ENCODE results near the gene CLPTM1.
A peak's percentile ranks its signal among the peaks of the same experiment; 100 is the strongest.
"Not testable (repeated sequence)": the region's sequence is repeated elsewhere in the genome, so short reads cannot be mapped to it uniquely, and the experiment has no call there.

The CLPTM1 gene

DNA sequence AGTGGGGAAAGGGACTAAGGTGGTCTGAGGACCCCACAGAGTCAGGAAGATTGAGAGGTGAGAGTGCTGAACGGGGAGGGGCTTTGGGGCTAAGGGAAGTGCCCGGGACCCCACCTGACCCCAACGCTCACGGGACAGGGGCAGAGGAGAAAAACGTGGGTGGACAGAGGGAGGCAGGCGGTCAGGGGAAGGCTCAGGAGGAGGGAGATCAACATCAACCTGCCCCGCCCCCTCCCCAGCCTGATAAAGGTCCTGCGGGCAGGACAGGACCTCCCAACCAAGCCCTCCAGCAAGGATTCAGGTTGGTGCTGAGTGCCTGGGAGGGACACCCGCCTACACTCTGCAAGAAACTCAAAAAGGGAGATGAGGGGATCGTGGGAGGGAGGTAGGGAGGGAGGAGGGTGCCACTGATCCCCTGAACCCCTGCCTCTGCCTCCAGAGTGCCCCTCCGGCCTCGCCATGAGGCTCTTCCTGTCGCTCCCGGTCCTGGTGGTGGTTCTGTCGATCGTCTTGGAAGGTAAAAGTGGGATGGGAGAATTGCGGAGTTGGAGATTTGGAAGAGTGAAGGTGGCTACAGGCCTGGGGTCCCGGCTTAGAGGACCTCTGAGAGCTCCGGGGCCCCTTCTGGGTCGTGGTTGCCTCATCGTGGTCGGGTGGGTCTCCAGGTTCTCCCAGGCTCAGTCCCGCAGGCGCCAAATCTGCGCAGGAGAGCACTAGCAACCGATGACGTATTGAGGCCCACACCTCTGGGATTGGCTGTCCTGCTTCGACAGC is 40.6 kb upstream of the CLPTM1 start, which contains the start of gene APOC1:
Gene APOC1 (plus strand): TSS at position 176 of the 774 bp plus-strand sequence. CDS start 284 bp downstream, at position 460.
- H3K9ac ChIP-seq (ENCODE audit: low read length): peak within 1 kb of the TSS; percentile 67
- H3K36me3 ChIP-seq (ENCODE audit: control insufficient read depth, insufficient read depth, low read length); H4K5ac ChIP-seq (ENCODE audit: low read length); H3K27me3 ChIP-seq (ENCODE audit: insufficient read depth, low read length, poor library complexity); H2BK120ac ChIP-seq (ENCODE audit: low read depth, low read length); H2AK5ac ChIP-seq (ENCODE audit: low read length); H4K8ac ChIP-seq (ENCODE audit: low read depth, low read length); H3K79me1 ChIP-seq (ENCODE audit: low read length); H2BK15ac ChIP-seq (replicated peaks; ENCODE audit: low read depth); H3K79me2 ChIP-seq (ENCODE audit: control insufficient read depth, insufficient read depth, low read length); H3K4me1 ChIP-seq (ENCODE audit: control insufficient read depth, low read depth, low read length); H3K23ac ChIP-seq (ENCODE audit: low read length): not testable (repeated sequence)
- H3K27ac ChIP-seq (ENCODE audit: low read depth, low read length): peak within 1 kb of the TSS; percentile 79
- peak within 1 kb of the TSS; percentile 66 for H3K4me2 ChIP-seq (ENCODE audit: low read length)
- peak within 1 kb of the TSS; percentile 34 for H3K4me3 ChIP-seq (ENCODE audit: low read length)
- peak; percentile 97 for DNase-seq
- peak within 1 kb of the TSS; percentile 89 for H3K56ac ChIP-seq (ENCODE audit: low read length)
- peak within 1 kb of the TSS; percentile 41 for H3K4ac ChIP-seq (ENCODE audit: low read depth, low read length)
- no CpG with 5 or more reads among the region's 28 CpGs for WGBS (ENCODE audit: extremely low coverage, insufficient coverage, low lambda C conversion rate)
- peak within 1 kb of the TSS; percentile 28 for H2BK5ac ChIP-seq (ENCODE audit: low read length)
- peak within 1 kb of the TSS; percentile 25 for H3K18ac ChIP-seq (ENCODE audit: low read length)

DNA sequence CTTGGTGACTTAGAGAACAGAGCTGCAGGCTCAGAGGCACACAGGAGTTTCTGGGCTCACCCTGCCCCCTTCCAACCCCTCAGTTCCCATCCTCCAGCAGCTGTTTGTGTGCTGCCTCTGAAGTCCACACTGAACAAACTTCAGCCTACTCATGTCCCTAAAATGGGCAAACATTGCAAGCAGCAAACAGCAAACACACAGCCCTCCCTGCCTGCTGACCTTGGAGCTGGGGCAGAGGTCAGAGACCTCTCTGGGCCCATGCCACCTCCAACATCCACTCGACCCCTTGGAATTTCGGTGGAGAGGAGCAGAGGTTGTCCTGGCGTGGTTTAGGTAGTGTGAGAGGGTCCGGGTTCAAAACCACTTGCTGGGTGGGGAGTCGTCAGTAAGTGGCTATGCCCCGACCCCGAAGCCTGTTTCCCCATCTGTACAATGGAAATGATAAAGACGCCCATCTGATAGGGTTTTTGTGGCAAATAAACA is 30.9 kb upstream of the CLPTM1 start:
- no peak for DNase-seq
- H3K23ac ChIP-seq (ENCODE audit: low read length): no peak overlapping the region
- H3K27ac ChIP-seq (ENCODE audit: low read depth, low read length): no peak overlapping the region
- H3K27me3 ChIP-seq (ENCODE audit: insufficient read depth, low read length, poor library complexity): no peaks in the 10 kb centered on the region
- H2AK5ac ChIP-seq (ENCODE audit: low read length): no peak overlapping the region
- peaks cover 2% of the 10 kb centered on the region for H3K4me1 ChIP-seq (ENCODE audit: control insufficient read depth, low read depth, low read length)
- no peaks in the 10 kb centered on the region for H3K79me2 ChIP-seq (ENCODE audit: control insufficient read depth, insufficient read depth, low read length)
- no peak overlapping the region for H3K4me2 ChIP-seq (ENCODE audit: low read length)
- no peak overlapping the region for H2BK120ac ChIP-seq (ENCODE audit: low read depth, low read length)
- H3K4ac ChIP-seq (ENCODE audit: low read depth, low read length): no peak overlapping the region
- no peaks in the 10 kb centered on the region for H3K36me3 ChIP-seq (ENCODE audit: control insufficient read depth, insufficient read depth, low read length)
- H3K4me3 ChIP-seq (ENCODE audit: low read length): no peak overlapping the region
- no peak overlapping the region for H4K8ac ChIP-seq (ENCODE audit: low read depth, low read length)
- H3K56ac ChIP-seq (ENCODE audit: low read length): no peak overlapping the region
- no peak overlapping the region for H3K9ac ChIP-seq (ENCODE audit: low read length)
- H3K79me1 ChIP-seq (ENCODE audit: low read length): no peaks in the 10 kb centered on the region
- H2BK5ac ChIP-seq (ENCODE audit: low read length): no peak overlapping the region
- no CpG with 5 or more reads among the region's 8 CpGs for WGBS (ENCODE audit: extremely low coverage, insufficient coverage, low lambda C conversion rate)
- no peak overlapping the region for H4K5ac ChIP-seq (ENCODE audit: low read length)
- H3K18ac ChIP-seq (ENCODE audit: low read length): no peak overlapping the region
- H2BK15ac ChIP-seq (replicated peaks; ENCODE audit: low read depth): no peak overlapping the region

DNA sequence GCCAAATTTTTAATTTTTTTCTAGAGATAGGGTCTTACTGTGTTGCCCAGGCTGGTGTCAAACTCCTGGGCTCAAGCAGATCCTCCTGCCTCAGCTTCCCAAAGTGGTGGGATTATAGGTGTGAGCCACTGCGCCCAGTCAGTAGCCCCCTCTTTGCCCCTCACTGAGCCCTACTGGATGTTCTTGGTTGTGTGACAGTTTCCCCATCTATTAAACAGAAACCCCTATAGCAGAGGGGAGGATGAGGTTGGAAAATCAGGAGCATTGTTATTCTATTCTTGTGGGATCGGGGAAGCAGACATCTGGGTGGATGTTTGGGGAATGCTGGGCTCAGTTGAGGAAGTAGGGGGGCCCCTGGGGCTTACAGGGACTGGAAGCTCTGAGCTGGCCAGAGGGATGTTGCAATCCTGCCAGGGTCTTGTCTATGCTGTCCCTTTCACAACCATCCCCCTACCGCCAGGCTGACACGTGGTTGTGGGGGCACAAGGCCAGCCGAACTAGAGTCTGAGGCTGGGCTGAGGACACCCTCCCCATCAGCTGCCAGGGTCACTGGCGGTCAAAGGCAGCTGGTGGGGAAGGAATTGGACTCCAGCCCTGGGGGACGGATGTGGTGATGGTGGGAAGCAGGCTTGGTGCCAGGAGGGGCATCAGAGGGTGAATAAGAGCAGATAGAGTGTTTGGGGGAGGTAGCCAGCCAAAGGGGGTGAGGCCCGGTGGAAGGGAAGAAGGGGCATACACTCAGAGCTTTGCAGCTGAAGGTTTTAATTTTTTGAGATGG is 29.9 kb upstream of the CLPTM1 start:
- Histone ChIP-seq H2AK5ac (ENCODE audit: low read length) (no peak overlapping the region), H3K79me1 (ENCODE audit: low read length) (no peaks in the 10 kb centered on the region), H3K9ac (ENCODE audit: low read length) (no peak overlapping the region), H4K5ac (ENCODE audit: low read length) (no peak overlapping the region), H2BK5ac (ENCODE audit: low read length) (no peak overlapping the region), H3K56ac (ENCODE audit: low read length) (no peak overlapping the region), H3K4me2 (ENCODE audit: low read length) (no peak overlapping the region), H3K4ac (ENCODE audit: low read depth, low read length) (no peak overlapping the region), H3K18ac (ENCODE audit: low read length) (no peak overlapping the region), H3K4me3 (ENCODE audit: low read length) (no peak overlapping the region), H3K79me2 (ENCODE audit: control insufficient read depth, insufficient read depth, low read length) (no peaks in the 10 kb centered on the region), H3K36me3 (ENCODE audit: control insufficient read depth, insufficient read depth, low read length) (no peaks in the 10 kb centered on the region), H3K23ac (ENCODE audit: low read length) (no peak overlapping the region), H2BK15ac (replicated peaks; ENCODE audit: low read depth) (no peak overlapping the region), H2BK120ac (ENCODE audit: low read depth, low read length) (no peak overlapping the region), H3K27me3 (ENCODE audit: insufficient read depth, low read length, poor library complexity) (no peaks in the 10 kb centered on the region), H3K27ac (ENCODE audit: low read depth, low read length) (no peak overlapping the region), H3K4me1 (ENCODE audit: control insufficient read depth, low read depth, low read length) (peaks cover 2% of the 10 kb centered on the region), H4K8ac (ENCODE audit: low read depth, low read length) (no peak overlapping the region)
- no peak for DNase-seq
- WGBS (ENCODE audit: extremely low coverage, insufficient coverage, low lambda C conversion rate): no CpG with 5 or more reads among the region's 8 CpGs

DNA sequence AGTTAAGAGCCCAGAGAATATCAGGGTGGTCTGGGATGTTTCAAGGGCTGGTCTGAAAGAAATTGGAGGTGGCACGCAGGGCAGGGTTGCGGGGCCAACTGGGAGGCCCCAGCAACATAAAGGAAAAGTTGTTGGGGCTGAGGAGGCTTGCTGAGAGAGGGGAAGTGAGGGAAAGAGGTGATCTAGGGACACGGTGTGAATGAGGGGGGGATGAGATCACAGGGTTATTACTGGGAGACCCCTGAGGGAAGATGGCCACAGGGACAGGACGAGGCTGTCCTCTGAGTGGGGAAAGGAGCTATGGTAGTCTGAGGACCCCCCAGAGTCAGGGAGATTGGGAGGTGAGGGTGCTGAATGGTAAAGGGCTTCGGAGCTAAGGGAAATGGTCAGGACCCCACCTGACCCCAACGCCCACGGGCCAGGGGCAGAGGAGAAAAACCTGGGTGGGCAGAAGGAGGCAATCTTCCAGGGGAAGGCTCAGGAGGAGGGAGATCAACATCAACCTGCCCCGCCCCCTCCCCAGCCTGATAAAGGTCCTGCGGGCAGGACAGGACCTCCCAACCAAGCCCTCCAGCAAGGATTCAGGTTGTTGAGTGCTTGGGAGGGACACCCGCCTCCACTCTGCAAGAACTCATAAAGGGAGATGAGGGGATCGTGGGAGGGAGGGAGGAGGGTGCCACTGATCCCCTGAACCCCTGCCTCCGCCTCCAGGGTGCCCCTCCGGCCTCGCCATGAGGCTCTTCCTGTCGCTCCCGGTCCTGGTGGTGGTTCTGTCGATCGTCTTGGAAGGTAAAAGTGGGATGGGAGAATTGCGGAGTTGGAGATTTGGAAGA is 28.7 kb upstream of the CLPTM1 start:
- DNase-seq: peak; percentile 20
- not testable (repeated sequence) for H3K18ac ChIP-seq (ENCODE audit: low read length); H3K4me3 ChIP-seq (ENCODE audit: low read length); H4K5ac ChIP-seq (ENCODE audit: low read length); H3K4ac ChIP-seq (ENCODE audit: low read depth, low read length); H3K27me3 ChIP-seq (ENCODE audit: insufficient read depth, low read length, poor library complexity); H3K4me1 ChIP-seq (ENCODE audit: control insufficient read depth, low read depth, low read length); H2BK15ac ChIP-seq (replicated peaks; ENCODE audit: low read depth); H3K27ac ChIP-seq (ENCODE audit: low read depth, low read length); H3K36me3 ChIP-seq (ENCODE audit: control insufficient read depth, insufficient read depth, low read length); H3K79me1 ChIP-seq (ENCODE audit: low read length); H3K23ac ChIP-seq (ENCODE audit: low read length); H2BK120ac ChIP-seq (ENCODE audit: low read depth, low read length); H3K79me2 ChIP-seq (ENCODE audit: control insufficient read depth, insufficient read depth, low read length); H2AK5ac ChIP-seq (ENCODE audit: low read length); H2BK5ac ChIP-seq (ENCODE audit: low read length); H4K8ac ChIP-seq (ENCODE audit: low read depth, low read length)
- WGBS (ENCODE audit: extremely low coverage, insufficient coverage, low lambda C conversion rate): no CpG with 5 or more reads among the region's 19 CpGs
- Histone ChIP-seq H3K56ac (ENCODE audit: low read length) (peak overlapping the region; percentile 84), H3K4me2 (ENCODE audit: low read length) (peak overlapping the region; percentile 31), H3K9ac (ENCODE audit: low read length) (peak overlapping the region; percentile 57)

DNA sequence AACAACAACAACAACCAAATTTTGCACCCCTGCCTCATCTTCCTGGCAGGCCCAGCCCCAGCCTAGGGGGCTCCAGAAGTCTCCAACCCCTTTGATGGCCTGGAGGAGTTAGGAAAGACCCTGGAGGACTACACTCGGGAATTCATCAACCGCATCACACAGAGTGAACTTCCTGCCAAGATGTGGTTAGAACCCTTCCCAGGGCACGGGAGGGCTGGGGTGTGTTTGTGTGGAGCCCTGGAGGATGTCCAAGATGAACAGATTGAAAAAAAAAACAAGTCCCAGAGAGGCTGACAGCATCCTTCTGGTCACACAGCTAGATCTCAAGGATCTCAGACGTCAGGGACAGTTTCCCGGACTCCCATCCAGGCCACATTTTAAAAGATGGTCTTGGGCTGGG is 27.4 kb upstream of the CLPTM1 start:
- no CpG with 5 or more reads among the region's 5 CpGs for WGBS (ENCODE audit: extremely low coverage, insufficient coverage, low lambda C conversion rate)
- H3K27ac ChIP-seq (ENCODE audit: low read depth, low read length): no peak overlapping the region

More for the DNA sequence above, 27.4 kb upstream of the CLPTM1 start:
- H4K8ac ChIP-seq (ENCODE audit: low read depth, low read length): no peak overlapping the region
- H3K4me2 ChIP-seq (ENCODE audit: low read length): no peak overlapping the region
- no peak overlapping the region for H2BK5ac ChIP-seq (ENCODE audit: low read length)
- no peak overlapping the region for H4K5ac ChIP-seq (ENCODE audit: low read length)
- H2BK15ac ChIP-seq (replicated peaks; ENCODE audit: low read depth): no peak overlapping the region
- no peak overlapping the region for H3K4me3 ChIP-seq (ENCODE audit: low read length)
- DNase-seq: no peak
- H3K23ac ChIP-seq (ENCODE audit: low read length): no peak overlapping the region
- no peaks in the 10 kb centered on the region for H3K36me3 ChIP-seq (ENCODE audit: control insufficient read depth, insufficient read depth, low read length)
- H3K79me2 ChIP-seq (ENCODE audit: control insufficient read depth, insufficient read depth, low read length): no peaks in the 10 kb centered on the region
- H3K56ac ChIP-seq (ENCODE audit: low read length): no peak overlapping the region
- no peaks in the 10 kb centered on the region for H3K79me1 ChIP-seq (ENCODE audit: low read length)
- H3K4me1 ChIP-seq (ENCODE audit: control insufficient read depth, low read depth, low read length): peaks cover 2% of the 10 kb centered on the region
- H3K9ac ChIP-seq (ENCODE audit: low read length): no peak overlapping the region
- no peak overlapping the region for H3K4ac ChIP-seq (ENCODE audit: low read depth, low read length)
- H2AK5ac ChIP-seq (ENCODE audit: low read length): no peak overlapping the region
- H3K27me3 ChIP-seq (ENCODE audit: insufficient read depth, low read length, poor library complexity): no peaks in the 10 kb centered on the region
- no peak overlapping the region for H2BK120ac ChIP-seq (ENCODE audit: low read depth, low read length)
- no peak overlapping the region for H3K18ac ChIP-seq (ENCODE audit: low read length)

All from mesendoderm (in vitro differentiated cells).